HFF-Myc (cell line): ENCODE measurements around the gene LCOR.

Experiments used
- DNase-seq: peaks from one replicate; pipeline ENCODE4 v3.0.0-alpha.2; 2011; ENCODE audit warnings: low read depth; ENCODE audit errors: extremely low read depth
- H3K4me3 ChIP-seq: replicated peaks from 2 replicates; pipeline ENCODE4 v1.5.1; 2011; ENCODE audit warnings: low read depth, mild to moderate bottlenecking, control low read depth, low read length
- TF ChIP-seq, protein P1 (sequence below): IDR thresholded peaks from 2 replicates; pipeline ENCODE4 v1.5.1; 2012; ENCODE audit warnings: mild to moderate bottlenecking, low read depth, low read length, control low read depth; ENCODE audit errors: missing control alignments

LCOR gene

DNA sequence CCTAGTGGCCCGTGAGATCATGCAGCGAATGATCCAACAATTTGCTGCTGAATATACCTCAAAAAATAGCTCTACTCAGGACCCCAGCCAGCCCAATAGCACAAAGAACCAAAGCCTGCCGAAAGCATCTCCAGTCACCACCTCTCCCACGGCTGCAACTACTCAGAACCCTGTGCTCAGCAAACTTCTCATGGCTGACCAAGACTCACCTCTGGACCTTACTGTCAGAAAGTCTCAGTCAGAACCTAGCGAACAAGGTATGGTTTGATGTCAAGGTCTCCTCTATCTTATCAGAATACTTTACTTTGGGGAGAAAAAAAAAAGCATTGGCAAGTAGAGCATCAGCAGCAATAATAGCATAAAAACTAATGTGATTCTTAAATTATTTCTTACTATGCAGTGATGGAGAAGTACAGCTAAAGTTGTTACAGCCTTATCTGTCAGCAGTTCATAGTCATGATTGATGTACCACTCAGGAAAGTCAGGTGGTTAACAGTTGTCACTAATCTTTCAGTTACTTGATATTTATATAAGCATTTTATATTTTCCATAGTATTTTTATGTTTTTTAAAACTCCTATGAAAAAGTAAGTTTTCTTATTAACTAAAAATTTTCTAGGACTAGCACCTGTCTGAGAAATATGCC, 117.1 kb downstream of the LCOR start:
- DNase-seq: no peak
- TF ChIP-seq, protein P1, sequence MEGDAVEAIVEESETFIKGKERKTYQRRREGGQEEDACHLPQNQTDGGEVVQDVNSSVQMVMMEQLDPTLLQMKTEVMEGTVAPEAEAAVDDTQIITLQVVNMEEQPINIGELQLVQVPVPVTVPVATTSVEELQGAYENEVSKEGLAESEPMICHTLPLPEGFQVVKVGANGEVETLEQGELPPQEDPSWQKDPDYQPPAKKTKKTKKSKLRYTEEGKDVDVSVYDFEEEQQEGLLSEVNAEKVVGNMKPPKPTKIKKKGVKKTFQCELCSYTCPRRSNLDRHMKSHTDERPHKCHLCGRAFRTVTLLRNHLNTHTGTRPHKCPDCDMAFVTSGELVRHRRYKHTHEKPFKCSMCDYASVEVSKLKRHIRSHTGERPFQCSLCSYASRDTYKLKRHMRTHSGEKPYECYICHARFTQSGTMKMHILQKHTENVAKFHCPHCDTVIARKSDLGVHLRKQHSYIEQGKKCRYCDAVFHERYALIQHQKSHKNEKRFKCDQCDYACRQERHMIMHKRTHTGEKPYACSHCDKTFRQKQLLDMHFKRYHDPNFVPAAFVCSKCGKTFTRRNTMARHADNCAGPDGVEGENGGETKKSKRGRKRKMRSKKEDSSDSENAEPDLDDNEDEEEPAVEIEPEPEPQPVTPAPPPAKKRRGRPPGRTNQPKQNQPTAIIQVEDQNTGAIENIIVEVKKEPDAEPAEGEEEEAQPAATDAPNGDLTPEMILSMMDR: no peak
- H3K4me3 ChIP-seq: no peak overlapping the region

DNA sequence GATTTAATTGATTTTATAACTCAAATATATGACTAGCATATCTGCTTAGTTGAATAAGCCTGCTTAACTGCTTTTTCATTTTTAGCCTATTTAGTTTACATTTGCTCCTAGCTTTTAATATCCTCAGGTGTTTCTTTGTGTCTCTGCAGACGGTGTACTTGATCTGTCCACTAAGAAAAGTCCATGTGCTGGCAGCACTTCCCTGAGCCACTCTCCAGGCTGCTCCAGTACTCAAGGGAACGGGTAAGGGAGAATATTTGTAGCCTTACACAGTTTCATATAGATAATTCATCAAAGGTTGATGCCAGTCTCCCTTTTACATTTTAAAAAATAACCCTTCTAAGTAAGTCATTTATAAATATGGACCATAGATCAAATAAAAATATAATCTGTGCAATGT, 119.9 kb downstream of the LCOR start:
- TF ChIP-seq, protein P1: no peak
- H3K4me3 ChIP-seq: no peak overlapping the region

DNA sequence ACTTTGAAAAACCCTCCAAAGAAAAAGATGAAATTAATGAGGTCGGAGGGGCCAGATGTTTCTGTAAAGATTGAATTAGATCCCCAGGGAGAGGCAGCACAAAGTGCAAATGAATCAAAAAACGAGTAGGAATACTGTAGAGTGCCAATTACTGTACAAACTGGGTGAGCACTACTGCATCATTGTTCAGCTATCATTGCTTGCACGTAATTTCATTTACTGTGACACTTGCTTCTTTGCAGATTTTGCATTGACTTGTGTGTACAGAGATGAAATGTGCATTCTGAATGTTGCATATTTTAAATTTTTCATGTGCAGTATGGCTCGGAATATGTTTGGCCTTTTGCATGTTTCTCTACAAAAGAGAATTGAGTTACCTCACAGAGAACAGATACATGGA, 123.7 kb downstream of the LCOR start:
- no peak for DNase-seq
- no peak overlapping the region for H3K4me3 ChIP-seq
- TF ChIP-seq, protein P1: no peak

More for the DNA sequence above, 119.9 kb downstream of the LCOR start:
- no peak for DNase-seq

DNA sequence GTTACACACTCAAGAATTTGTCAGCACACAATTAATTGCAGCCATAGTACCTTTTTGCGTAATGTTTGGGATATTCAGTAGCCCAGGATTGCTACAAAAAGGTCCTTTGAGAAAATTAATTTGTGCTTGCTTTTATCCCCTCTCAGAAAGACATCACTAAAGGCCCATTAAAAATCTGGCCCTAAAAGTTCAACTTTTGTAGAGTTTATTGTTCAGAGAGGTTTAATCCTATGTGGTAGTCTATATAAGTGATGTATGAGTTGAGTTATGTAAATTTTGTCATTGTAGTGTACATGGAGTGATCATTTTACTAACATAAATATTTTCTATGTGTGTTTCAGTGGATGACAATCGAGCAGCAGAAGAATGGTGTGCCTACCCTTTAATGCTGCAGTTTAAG, 126.0 kb downstream of the LCOR start:
- DNase-seq: no peak
- H3K4me3 ChIP-seq: no peak overlapping the region
- TF ChIP-seq, protein P1: no peak

DNA sequence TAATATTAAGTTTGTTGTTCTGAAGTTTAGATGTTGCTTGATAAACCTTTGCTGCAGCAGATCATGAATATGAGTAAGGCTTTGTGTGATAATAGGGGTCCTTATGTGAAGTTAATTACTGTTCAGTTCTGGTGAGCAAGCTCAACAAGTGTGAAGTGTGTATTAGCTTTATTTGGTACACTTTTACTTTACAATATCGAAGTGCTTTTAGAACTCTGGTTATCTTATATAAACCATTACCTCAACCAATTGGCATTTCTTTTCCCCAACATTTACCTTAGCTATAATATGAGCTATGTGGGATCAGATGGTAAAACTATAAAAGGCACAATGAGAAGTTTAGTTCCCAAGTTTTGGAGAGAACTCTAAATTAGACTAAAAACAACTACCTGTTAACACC, 127.6 kb downstream of the LCOR start:
- DNase-seq: no peak
- TF ChIP-seq, protein P1: no peak
- H3K4me3 ChIP-seq: no peak overlapping the region

DNA sequence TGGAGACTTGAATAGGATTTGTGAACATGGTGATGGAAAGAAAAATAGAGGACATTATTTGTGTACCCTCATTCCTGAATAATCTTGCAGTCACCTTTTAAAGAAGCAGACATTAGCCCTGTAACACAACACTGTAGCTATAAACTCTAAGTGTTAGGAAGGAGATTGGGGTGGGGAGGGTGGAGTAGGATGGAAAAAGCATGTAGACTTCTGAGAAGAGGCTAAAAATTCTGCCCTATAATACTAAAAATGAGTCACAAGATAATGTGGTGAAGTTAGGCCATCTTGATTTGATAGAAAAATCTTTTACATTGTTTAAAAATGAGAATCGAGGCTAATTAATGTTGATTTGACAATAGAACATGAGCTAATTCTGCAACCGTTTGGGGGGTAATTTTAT, 128.8 kb downstream of the LCOR start:
- TF ChIP-seq, protein P1: no peak
- no peak for DNase-seq
- H3K4me3 ChIP-seq: no peak overlapping the region

DNA sequence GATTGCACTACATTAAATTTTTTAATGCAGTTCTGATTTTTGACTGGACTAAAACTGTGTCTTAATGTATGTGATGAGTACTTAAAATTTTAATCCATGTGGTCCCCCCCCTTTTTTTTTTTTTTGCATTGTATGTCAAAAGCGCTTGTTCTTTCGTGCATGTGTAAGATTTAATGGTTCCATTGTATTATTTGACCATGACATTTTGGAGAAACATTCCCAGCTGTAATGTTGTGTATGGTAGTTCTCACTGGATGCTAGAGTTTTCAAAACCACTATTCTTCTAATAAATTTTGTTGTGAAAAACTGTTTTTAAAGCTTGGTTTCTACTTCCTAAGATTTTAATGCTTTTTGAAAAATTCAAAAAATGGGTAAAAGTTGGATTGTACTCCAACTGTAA, 132.0 kb downstream of the LCOR start:
- no peak for DNase-seq
- TF ChIP-seq, protein P1: no peak
- no peak overlapping the region for H3K4me3 ChIP-seq
